Heart left ventricle (tissue), 16 donors: ENCODE measurements around the gene STXBP5. TPM values are rescaled to one million over a fixed set of nuclear protein-coding genes. Genes with fewer than 3 reads are reported as not detected.

ENCODE experiments used
- ATAC-seq, 4 donors: fragments of 200-7000 bp; cut with Tn5 transposase; one replicate each; pipeline ENCODE4 v1.9.1; 2020 to 2022; ENCODE audit warnings: moderate library complexity in 4 of 4, mild to moderate bottlenecking in 3 of 4, moderate number of reproducible peaks in 1 of 4
- DNase-seq, 5 donors: peaks; one replicate each; pipeline ENCODE4 v3.0.0-alpha.2; 2020
- H3K27ac ChIP-seq, 12 donors: fragments of 200-600 bp; sonication (generic) in 4 of 12; one replicate each; pipeline versions ENCODE4 v1.5.0 to v1.8.0; 2016 to 2022; ENCODE audit warnings: mild to moderate bottlenecking in 2 of 12
- H3K27me3 ChIP-seq, 9 donors: fragments of 200-600 bp; sonication (generic) in 2 of 9; one replicate each; pipeline versions ENCODE4 v1.5.1 to v1.8.0; 2016 to 2022; ENCODE audit warnings: mild to moderate bottlenecking in 3 of 9
- H3K36me3 ChIP-seq, 9 donors: fragments of 200-600 bp; sonication (generic) in 2 of 9; one replicate each; pipeline versions ENCODE4 v1.5.0 to v1.8.0; 2018 to 2022; ENCODE audit warnings: mild to moderate bottlenecking in 2 of 9
- H3K4me1 ChIP-seq, 12 donors: fragments of 200-600 bp; sonication (generic) in 4 of 12; one replicate each; pipeline versions ENCODE4 v1.5.0 to v1.8.0; 2016 to 2022; ENCODE audit warnings: mild to moderate bottlenecking in 3 of 12
- H3K4me3 ChIP-seq, 12 donors: fragments of 200-600 bp; sonication (generic) in 4 of 12; one replicate each; pipeline versions ENCODE4 v1.5.0 to v1.8.0; 2017 to 2022; ENCODE audit warnings: mild to moderate bottlenecking in 9 of 12, moderate library complexity in 4 of 12
- H3K9me3 ChIP-seq, 12 donors: fragments of 200-600 bp; sonication (generic) in 4 of 12; one replicate each; pipeline versions ENCODE4 v1.5.0 to v1.8.0; 2016 to 2022; ENCODE audit warnings: mild to moderate bottlenecking in 1 of 12
- POLR2A ChIP-seq, 2 donors: fragments of 450-650 bp; IDR thresholded peaks; one replicate each; pipeline ENCODE4 v1.6.1; 2017; ENCODE audit warnings: antibody characterized with exemption in 2 of 2, mild to moderate bottlenecking in 2 of 2, moderate library complexity in 2 of 2
- WGBS, 4 donors: extraction: QIAGEN DNeasy Blood & Tissue Kit in 2 of 4; methylation state at CpG; one replicate each; pipeline versions ENCODE4 v1.1.5 to v1.1.7; 2013 to 2018; 5-methylcytosine and 5-hydroxymethylcytosine counted together
- intact Hi-C, 10 donors: fragments of 100-400 bp; cut with DNase I; formaldehyde crosslinking; loops; one replicate each; pipeline versions ENCODE4 v1.11.1 to v1.14.2; 2022
- polyA plus RNA-seq, 2 donors: library from polyadenylated mRNA; stranded (reverse); fragments of 200-250 nt; gene quantifications; one replicate each; pipeline ENCODE4 v1.2.3, GENCODE V29; 2013
- total RNA-seq, 9 donors: library from RNA; depleted of rRNA in 2 of 9; stranded (reverse); fragments of >200 nt in 2 of 9; fragmentation: NEBNext Ultra II Directional in 3 of 9; extraction: Animal tissue kit (Norgen Biotek cat#: 25700) in 3 of 9; gene quantifications; one replicate each; pipeline versions ENCODE4 v1.1.0 to v1.2.4, GENCODE V29; 2016 to 2023
- TF ChIP-seq, protein P1 (sequence below), 12 donors: fragments of 200-600 bp; sonication (generic) in 4 of 12; IDR thresholded peaks; one replicate each; pipeline versions ENCODE4 v1.5.0 to v1.8.0; 2018 to 2022; ENCODE audit warnings: antibody characterized with exemption in 12 of 12, mild to moderate bottlenecking in 5 of 12
- donor health status: ischemic (EF 13 %, LVEDD 7.1; RV severe dilation, severe dysfunction).
- donor health status: healthy with polysubstance abuse.
- donor health status: DM: no; HTN: yes; CAD: no.
- donor health status: DM: no; HTN: no; CAD: no.
- donor health status: ischemic (EF 25% LVEDD 6.9; RV normal size, moderate dysfunction).
- donor health status: ischemic (EF 25% LVEDD 5.7; RV mildly dilated, moderate dysfunction).
- donor health status: healthy.
- donor health status: DM: yes; HTN: yes; CAD: no.
- donor health status: ischemic (EF 35%, LVEDD 5.7; RV mildly dilated, moderate dysfunction).
- donor health status: nonischemic (EF 11% LVEDD 7.7; RV severe dilation, severe dysfunction).
- donor health status: DM: yes; HTN: yes; CAD: no.
- donor health status: PGD.
- donor health status: ischemic (EF 29% LVEDD 5.4; RV normal size, mild dysfunction).
- donor health status: nonischemic (EF 23%, LVEDD 6.1; RV moderate dilation, normal function).

Gene STXBP5
- total and polyA plus RNA-seq, 11 donors: 5.7 to 20.0 (median 14.1) TPM

DNA sequence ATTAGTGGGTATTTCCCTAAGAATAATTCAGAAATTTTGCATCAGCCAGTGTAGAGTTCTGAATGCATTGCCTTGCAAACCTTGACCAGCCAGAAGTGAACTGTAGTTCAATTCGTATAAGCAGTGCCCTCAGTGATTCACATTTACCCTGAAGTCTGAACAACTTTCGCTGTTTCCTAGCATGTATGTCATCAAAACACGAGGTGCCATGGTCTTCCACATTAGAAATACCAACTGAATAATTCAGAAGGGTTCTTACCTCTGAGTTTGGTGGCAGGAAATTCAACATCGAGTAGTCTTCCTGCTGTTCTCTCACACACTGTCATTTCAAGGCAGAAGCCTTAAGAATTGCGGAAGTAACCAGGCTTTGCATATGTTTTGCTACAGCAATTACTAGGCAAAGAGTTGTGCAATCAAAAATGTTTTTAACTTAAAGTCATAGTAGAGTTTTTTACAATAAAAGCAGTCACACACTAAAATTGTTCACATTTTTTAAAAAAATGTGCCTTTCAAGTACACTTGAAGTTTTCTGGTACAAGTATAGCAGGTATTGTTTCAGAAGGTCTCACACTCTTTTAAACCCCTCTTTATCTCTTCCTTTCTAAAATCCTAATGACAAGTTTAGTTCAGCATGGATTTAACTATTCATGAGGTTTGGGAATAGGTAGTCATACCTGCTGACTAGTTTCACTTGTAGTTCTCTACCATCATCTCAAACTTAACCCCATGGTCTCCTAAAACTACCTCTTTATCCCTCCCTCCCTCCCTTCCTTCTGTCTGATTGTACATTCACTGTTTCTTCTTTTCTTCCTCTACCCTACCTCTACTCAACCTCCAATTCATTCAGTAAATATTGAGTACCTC is 118.3 kb downstream of the STXBP5 start:
- DNase-seq (no peak), ATAC-seq (peak in 2 of 4 donors; percentile 47 to 64)
- Histone ChIP-seq H3K27ac (peak overlapping the region in 1 of 12 donors; percentile 88), H3K9me3 (no peaks in the 10 kb centered on the region), H3K36me3 (peaks cover 0 to 82% (median 49%) of the 10 kb centered on the region in 9 donors), H3K27me3 (no peaks in the 10 kb centered on the region), H3K4me3 (peak overlapping the region in 1 of 12 donors; percentile 44), H3K4me1 (peaks cover 0 to 20% (median 0%) of the 10 kb centered on the region in 12 donors)
- WGBS, 4 donors: 68 to 80% (median 72%) methylated on average over 5 of the region's 5 CpGs
- TF ChIP-seq POLR2A (IDR thresholded peaks at IDR 0.05): no peak
- TF ChIP-seq, protein P1, sequence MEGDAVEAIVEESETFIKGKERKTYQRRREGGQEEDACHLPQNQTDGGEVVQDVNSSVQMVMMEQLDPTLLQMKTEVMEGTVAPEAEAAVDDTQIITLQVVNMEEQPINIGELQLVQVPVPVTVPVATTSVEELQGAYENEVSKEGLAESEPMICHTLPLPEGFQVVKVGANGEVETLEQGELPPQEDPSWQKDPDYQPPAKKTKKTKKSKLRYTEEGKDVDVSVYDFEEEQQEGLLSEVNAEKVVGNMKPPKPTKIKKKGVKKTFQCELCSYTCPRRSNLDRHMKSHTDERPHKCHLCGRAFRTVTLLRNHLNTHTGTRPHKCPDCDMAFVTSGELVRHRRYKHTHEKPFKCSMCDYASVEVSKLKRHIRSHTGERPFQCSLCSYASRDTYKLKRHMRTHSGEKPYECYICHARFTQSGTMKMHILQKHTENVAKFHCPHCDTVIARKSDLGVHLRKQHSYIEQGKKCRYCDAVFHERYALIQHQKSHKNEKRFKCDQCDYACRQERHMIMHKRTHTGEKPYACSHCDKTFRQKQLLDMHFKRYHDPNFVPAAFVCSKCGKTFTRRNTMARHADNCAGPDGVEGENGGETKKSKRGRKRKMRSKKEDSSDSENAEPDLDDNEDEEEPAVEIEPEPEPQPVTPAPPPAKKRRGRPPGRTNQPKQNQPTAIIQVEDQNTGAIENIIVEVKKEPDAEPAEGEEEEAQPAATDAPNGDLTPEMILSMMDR (IDR thresholded peaks at IDR 0.05): no peak
- intact Hi-C loops: no loop called here

DNA sequence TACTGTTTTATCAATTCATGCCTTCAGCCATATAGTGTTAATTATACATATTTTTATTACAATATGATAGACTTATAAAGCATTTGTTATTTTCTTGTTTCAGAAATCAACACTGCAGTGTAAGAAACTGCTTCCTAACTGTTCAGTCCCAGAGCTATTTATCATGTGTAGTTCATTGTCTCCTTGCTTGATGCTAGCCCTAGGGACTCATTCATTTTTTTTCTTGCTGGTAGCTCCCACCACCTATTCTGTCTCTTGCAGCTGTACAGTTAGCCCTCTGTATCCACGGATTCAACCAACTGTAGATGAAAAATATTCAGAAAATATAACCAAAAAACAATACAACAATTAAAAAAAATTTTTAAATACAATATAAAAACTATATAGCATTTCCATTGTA is 121.3 kb downstream of the STXBP5 start:
- Histone ChIP-seq H3K27ac (no peak overlapping the region), H3K36me3 (peaks cover 0 to 74% (median 44%) of the 10 kb centered on the region in 9 donors), H3K4me3 (no peak overlapping the region), H3K27me3 (no peaks in the 10 kb centered on the region), H3K9me3 (no peaks in the 10 kb centered on the region), H3K4me1 (peaks cover 0 to 20% (median 0%) of the 10 kb centered on the region in 12 donors)
- WGBS, 4 donors: 83 to 95% (median 89%) methylated on average over 1 of the region's 1 CpG
- no peak for TF ChIP-seq POLR2A (IDR thresholded peaks at IDR 0.05)
- intact Hi-C loops: no loop called here
- no peak for ATAC-seq
- no peak for DNase-seq

DNA sequence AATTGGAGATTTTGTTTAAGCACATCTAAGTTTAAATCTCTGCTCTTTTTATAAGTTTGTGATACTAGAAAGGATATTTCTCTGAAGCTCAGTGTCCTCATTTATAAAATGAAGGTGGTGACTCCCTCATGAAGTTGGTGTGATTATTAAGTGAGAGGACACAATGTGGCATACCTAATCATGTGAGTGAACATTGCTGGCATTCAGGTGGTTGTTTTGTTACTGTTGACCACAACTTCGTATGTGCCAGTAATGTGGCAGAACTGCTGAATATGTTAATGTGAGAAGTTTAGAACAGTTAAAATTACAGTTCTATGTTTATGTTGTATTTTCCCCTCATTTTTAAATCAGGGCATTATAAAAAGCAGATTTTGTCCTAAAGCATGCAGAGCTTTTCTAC is 127.2 kb downstream of the STXBP5 start:
- Histone ChIP-seq H3K27ac (no peak overlapping the region), H3K4me3 (no peak overlapping the region), H3K27me3 (no peaks in the 10 kb centered on the region), H3K36me3 (peaks cover 0 to 69% (median 36%) of the 10 kb centered on the region in 9 donors), H3K9me3 (no peaks in the 10 kb centered on the region), H3K4me1 (no peaks in the 10 kb centered on the region)
- no peak for TF ChIP-seq POLR2A (IDR thresholded peaks at IDR 0.05)
- TF ChIP-seq, protein P1 (IDR thresholded peaks at IDR 0.05): no peak
- ATAC-seq (no peak), DNase-seq (no peak)
- WGBS, 4 donors: 72 to 88% (median 82%) methylated on average over 1 of the region's 1 CpG
- intact Hi-C loops: no loop called here

DNA sequence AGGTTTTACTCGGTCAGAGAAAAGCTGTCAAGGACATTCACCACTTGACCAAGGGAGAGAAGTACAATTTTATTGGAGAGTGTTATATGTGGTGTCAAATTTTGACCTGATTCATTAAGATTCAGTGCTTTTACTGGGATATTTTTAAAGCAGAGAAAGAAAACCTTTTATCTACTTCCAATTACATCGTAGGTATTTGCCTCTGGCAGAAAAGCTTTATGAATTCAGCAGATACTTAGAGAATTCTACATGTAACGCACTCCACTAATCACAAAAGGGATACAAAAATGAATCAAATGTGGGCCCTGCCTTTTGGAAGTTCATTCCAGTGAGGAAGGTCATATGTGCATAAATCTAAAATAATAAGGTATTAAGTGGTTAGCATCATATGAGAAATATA is 133.7 kb downstream of the STXBP5 start:
- H3K27me3 ChIP-seq: no peaks in the 10 kb centered on the region
- no peaks in the 10 kb centered on the region for H3K4me1 ChIP-seq
- H3K9me3 ChIP-seq: no peaks in the 10 kb centered on the region
- ATAC-seq (no peak), DNase-seq (no peak)
- H3K4me3 ChIP-seq: no peak overlapping the region
- H3K36me3 ChIP-seq: peaks cover 0 to 65% (median 19%) of the 10 kb centered on the region in 9 donors
- TF ChIP-seq, protein P1 (IDR thresholded peaks at IDR 0.05): no peak
- H3K27ac ChIP-seq: no peak overlapping the region
- WGBS, 4 donors: 70 to 85% (median 76%) methylated on average over 3 of the region's 3 CpGs
- intact Hi-C loops: no loop called here
